CD4-positive, alpha-beta T cell treated with Interferon alpha-2 for 1 hour (primary cell): ENCODE results near the gene EIF3CL.
"Not testable (repeated sequence)": the region's sequence is repeated elsewhere in the genome, so short reads cannot be mapped to it uniquely, and the experiment has no call there.

Experiments
- DNase-seq, 2 donors: peaks; one replicate each; pipeline ENCODE4 v3.0.0-alpha.2; 2020 to 2022

The EIF3CL gene, protein sequence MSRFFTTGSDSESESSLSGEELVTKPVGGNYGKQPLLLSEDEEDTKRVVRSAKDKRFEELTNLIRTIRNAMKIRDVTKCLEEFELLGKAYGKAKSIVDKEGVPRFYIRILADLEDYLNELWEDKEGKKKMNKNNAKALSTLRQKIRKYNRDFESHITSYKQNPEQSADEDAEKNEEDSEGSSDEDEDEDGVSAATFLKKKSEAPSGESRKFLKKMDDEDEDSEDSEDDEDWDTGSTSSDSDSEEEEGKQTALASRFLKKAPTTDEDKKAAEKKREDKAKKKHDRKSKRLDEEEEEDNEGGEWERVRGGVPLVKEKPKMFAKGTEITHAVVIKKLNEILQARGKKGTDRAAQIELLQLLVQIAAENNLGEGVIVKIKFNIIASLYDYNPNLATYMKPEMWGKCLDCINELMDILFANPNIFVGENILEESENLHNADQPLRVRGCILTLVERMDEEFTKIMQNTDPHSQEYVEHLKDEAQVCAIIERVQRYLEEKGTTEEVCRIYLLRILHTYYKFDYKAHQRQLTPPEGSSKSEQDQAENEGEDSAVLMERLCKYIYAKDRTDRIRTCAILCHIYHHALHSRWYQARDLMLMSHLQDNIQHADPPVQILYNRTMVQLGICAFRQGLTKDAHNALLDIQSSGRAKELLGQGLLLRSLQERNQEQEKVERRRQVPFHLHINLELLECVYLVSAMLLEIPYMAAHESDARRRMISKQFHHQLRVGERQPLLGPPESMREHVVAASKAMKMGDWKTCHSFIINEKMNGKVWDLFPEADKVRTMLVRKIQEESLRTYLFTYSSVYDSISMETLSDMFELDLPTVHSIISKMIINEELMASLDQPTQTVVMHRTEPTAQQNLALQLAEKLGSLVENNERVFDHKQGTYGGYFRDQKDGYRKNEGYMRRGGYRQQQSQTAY

DNA sequence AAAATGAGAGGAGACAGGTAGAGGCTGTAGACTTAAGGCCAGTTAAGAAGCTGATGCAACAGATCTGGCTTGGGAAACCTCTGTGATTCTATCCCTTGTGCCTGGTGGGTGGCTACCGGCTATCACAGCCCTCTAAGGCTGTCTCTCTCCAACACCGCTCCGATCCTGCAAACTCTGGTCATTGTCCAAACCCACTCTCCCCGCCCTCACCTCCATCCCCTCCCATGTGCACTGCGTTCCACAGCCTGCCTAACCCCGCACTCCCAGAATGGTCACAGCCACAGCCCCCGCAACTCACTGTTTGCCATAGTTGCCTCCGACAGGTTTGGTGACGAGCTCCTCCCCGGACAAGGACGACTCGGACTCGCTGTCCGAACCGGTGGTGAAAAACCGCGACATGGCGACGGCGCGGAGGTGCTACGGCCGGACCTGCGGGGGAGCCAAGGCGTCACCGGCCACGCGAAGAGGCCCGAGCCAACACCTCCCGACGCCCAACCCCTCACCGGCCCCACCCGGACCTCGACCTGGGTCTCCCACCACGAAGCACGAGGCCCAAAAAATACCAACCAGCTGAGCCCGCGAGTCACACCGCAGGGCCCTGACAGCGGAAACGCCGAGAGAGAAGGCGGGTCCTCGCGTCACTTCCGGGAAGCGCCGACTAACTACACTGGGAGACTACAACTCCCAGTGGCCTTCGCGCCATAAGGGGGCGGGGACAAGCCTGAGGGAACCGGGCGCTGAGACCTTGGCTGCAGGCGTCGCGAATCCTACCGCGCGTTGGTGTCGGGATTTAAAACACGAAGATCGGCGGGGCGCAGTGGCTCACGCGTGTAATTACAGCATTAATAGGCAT, at the start of gene EIF3CL:
Gene EIF3CL (minus strand): TSS at position 622 of the 853 bp plus-strand sequence. CDS start 223 bp downstream, at position 399.
- not testable (repeated sequence) for DNase-seq

DNA sequence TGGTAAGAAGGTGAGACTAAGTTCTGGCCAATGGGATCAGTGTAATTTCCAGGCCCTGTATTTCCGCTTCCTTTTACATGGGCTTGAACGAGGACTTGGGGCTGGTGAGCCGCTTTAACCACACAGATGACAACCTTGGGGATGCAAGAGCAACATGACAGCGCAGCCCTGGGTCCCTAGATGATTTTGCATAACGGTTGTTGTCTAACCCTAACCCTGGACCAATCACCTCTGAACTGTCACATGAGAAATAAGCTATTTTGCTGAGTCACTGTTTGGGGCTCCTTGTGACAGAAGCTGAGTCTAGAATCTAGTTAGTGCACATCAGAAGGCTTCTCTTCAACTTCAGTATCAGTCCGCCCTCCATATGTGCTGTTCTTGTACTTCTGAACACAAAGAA, 43.4 kb upstream of the EIF3CL start:
- not testable (repeated sequence) for DNase-seq

DNA sequence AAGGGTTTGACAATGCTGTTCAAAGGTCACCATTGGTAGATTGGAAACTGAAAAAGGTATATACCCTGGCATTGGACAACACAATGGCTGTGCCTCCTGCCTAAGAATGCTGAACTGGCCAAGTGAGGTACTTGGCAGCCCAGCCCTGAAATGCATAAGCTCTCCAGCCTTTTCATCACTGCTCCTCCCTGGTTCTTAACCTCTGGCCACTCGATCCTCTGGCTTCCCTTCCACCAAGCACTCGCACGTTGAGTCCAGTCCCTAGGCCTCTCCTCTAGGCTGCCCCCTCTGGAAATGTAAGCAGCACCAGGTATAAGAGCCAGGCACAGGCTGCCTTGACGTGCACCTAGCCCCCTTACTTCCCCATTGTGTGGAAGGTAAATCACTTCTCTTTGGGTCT, 42.7 kb upstream of the EIF3CL start:
- not testable (repeated sequence) for DNase-seq

DNA sequence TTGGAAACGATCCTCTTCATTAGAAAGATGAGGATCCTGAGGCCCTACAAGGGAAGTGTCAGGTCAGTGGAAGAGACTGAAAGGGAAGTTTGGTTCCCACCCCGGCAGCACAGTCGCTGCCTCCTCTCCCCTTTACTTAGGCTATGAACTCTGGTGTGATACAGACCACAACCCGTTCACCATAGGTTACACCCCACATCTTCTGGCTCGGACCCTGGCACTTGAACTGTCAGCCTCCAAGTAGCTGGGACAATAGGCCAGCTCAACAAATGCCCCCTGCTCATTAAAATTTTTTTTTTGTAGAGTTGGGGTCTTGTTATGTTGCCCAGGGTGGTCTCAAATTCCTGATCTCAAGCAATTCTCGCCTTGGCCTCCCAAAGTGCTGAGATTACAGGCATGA, 40.3 kb upstream of the EIF3CL start:
- not testable (repeated sequence) for DNase-seq

DNA sequence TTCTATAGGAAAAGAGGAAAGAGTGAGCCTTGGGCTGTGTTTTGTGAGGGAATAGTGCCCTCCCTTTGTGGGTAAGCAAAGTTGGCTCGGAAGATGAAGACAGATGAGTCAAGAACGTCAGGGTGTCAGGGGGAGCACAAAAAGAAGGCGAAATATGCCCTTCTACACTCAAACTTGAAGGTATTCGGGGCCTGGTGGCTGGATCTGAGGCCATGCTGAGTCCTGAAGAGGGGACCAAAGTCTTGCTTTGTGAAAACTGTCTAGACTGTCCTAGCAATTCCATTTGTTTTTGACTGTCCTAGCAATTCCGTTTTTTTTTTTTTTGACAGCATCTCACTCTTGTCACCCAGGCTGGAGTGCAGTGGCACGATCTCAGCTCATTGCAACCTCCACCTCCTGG, 35.3 kb upstream of the EIF3CL start:
- DNase-seq: not testable (repeated sequence)

DNA sequence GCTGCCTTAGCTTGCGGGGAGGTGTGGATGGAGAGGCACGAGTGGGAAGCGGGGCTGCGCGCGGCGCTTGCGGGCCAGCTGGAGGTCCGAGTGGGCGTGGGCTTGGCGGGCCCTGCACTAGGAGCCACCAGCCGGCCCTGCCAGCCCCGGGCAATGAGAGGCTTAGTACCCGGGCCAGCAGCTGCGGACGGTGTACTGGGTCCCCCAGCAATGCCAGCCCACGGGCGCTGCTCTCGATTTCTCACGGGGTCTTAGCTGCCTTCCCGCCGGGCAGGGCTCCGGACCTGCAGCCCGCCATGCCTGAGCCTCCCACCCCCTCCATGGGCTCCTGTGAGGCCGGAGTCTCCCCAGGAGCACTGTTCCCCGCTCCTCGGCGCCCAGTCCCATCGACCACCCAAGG, 31.7 kb upstream of the EIF3CL start:
- not testable (repeated sequence) for DNase-seq

DNA sequence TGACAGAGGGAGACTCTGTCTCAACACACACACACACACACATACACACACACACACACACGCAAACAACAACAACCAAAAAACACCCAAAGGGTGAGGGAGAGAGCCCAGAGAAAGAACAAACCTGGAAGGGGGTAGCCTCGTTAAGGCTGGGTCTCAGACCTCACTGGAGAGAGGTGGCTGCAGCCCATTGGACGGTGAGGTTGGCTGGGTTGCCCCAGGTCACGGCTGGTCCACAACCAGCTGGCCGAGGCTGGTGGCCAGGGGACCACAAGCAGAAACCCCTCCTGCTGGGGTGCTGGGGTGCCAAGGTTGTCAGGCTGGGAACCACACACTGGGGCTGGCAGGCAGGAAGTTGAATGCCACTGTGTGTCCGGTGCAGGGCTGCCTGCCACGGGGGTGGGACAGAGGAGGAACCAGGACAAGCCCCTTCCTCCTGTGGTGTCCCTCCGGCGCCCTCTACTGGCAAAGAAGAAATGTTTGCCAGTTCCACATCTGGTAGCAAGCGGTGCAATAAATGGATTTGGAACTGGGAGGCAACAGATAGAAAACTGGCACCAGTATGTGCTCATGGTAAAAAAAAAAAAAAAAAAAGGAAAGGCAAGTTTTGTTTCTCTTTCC, 22.5 kb upstream of the EIF3CL start:
- not testable (repeated sequence) for DNase-seq

DNA sequence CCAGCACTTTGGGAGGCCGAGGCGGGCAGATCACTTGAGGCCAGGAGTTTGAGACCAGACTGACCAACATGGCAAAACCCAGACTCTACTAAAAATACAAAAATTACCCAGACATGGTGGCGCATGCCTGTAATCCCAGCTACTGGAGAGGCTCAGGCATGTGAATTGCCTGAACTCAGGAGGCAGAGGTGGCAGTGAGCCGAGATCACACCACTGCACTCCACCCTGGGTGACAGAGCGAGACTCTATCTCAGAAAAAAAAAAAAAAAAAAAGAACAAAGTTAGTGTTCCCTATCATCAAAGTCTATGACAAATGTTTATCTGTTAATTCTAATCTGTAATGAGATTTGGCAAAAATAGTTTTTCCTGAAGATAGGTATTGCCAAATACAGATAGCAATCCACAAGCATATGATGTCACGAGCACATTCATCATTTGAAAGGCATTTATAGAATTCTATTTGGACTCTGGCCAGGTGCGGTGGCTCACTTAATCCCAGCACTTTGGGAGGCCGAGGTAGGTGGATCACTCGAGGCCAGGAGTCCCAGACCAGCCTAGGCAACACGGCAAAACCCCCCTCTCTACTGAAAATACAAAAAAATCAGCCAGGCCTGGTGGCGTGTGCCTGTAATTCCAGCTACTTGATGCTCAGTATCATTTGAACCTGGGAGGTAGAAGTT, 17.6 kb upstream of the EIF3CL start:
- DNase-seq: not testable (repeated sequence)

DNA sequence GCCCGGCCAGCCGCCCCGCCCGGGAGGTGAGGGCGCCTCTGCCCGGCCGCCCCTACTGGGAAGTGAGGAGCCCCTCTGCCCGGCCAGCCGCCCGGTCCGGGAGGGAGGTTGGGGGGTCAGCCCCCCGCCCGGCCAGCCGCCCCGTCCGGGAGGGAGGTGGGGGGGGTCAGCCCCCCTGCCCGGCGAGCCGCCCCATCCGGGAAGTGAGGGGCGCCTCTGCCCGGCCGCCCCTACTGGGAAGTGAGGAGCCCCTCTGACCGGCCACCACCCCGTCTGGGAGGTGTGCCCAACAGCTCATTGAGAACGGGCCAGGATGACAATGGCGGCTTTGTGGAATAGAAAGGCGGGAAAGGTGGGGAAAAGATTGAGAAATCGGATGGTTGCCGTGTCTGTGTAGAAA, 13.4 kb upstream of the EIF3CL start:
- DNase-seq: not testable (repeated sequence)

DNA sequence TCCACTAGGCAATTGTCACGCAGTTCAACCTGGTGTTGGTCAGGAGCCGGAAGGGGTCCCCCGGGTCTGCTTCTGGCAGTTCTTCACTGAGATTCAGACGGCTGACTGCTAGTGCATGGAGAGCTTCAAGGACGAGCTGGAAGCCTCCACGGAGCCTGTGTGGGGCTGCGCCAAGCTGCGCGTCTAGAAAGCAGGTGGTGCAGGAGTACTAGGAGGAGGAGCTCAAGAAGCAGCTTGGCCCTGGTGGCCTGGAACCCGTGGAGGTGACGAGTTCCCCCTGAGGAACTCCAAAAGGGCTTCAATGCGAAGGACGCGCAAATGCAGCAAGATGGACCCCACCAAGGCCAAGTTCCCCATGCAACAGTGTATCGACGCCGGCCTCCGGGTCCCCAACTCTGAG, 10.9 kb upstream of the EIF3CL start:
- not testable (repeated sequence) for DNase-seq

DNA sequence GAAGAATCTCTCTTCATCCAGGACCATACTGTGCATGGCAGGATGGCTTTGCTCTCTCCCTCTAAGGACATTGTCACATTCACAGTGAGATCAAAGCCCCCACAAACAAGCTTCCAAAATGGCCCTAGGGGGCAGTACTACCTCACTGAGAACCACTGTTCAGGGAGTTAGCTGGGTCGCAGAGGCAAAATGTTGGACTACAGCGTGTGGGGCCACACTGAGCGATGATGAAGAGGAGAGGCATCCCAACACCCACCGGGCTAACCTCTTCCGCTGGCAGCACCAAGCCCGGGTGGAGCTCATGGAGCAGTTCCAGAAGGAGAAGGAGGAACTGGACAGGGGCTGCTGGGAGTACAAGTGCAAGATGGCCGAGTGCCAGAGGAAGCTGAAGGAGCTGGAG, 9.9 kb upstream of the EIF3CL start:
- not testable (repeated sequence) for DNase-seq

DNA sequence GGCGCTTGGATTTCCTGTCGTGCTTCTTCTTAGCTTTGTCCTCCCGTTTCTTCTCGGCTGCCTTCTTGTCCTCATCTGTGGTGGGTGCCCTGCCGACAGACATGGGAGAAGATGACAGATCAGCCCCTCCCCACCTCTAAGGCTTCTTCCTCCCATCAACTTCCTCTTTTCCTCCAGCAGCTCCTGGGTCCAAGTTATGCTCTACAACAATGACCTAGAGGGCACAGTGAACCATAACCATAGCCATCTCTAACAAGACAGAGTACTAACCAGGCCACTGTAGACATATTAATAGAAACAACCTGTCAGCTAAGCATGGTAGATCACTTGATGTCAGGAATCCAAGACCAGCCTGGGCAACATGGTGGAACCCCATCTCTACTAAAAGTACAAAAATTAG, 11.6 kb downstream of the EIF3CL start:
- not testable (repeated sequence) for DNase-seq

DNA sequence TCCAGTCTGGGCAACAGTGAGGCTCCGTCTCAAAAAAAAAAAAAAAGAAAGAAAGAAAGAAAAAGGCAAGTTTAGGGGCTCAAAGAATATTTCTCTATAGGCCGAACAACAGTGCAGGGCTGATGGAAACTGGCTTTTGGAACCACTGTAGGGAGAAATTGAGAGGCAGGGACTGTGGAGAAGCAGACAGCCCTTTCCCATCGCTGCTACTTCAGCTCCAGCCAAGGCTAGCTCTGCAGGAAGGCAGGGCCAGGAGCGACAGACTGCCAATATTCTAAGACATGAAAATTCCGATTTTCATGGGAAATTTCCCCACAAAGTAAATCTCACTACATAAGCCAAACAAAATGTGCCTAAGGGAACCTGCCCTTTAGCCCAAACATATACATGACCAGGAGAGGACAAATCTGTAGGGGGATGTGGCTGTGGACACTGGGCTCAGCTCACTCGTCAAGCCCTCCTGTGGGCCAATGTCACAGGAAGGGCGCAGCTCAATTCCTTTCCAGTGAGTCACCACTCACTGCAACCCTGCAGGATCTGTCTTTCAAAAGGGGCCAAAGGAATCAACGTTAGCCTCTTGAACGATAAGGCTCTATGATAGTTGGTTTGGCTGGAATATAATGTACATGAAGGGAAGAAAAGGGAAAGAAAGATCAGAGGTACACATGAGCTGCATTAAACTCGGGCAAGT, 21.3 kb downstream of the EIF3CL start:
- DNase-seq: not testable (repeated sequence)

DNA sequence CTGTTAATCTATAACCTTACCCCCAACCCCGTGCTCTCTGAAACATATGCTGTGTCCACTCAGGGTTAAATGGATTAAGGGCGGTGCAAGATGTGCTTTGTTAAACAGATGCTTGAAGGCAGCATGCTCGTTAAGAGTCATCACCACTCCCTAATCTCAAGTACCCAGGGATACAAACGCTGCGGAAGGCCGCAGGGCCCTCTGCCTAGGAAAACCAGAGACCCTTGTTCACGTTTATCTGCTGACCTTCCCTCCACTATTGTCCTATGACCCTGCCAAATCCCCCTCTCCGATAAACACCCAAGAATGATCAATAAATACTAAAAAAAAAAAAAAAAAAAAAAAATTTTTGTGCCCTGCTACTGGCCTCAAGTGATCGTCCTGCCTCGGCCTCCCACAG, 25.8 kb downstream of the EIF3CL start:
- DNase-seq: not testable (repeated sequence)

DNA sequence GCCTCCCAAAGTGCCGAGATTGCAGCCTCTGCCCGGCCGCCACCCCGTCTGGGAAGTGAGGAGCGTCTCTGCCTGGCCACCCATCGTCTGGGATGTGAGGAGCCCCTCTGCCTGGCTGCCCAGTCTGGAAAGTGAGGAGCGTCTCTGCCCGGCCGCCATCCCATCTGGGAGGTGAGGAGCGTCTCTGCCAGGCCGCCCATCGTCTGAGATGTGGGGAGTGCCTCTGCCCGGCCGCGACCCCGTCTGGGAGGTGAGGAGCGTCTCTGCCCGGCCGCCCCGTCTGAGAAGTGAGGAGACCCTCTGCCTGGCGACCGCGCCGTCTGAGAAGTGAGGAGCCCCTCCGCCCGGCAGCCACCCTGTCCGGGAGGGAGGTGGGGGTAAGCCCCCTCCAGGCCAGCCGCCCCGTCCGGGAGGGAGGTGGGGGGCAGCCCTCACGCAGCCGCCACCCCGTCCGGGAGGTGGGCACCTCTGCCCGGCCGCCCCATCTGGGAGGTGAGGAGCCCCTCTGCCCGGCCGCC, 26.5 kb downstream of the EIF3CL start:
- not testable (repeated sequence) for DNase-seq

DNA sequence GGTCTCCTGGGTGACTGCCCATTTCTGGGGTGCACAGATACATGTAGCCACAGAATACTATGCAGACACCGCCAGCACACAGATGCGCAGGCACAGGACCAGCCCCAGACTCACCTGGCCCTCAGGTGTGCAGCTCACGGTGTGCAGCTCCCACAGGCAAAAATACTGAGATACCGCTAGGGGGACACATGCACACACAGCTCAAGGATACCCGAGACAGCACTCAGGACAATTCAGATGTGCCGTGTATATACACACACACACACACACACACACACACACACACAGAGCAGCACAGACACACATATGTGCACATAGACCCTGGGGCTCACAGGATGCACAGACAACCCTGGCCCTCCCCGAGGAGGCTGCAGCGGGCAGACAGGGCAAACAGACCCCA, 28.5 kb downstream of the EIF3CL start:
- peak in 1 of 2 donors; percentile 30 for DNase-seq

DNA sequence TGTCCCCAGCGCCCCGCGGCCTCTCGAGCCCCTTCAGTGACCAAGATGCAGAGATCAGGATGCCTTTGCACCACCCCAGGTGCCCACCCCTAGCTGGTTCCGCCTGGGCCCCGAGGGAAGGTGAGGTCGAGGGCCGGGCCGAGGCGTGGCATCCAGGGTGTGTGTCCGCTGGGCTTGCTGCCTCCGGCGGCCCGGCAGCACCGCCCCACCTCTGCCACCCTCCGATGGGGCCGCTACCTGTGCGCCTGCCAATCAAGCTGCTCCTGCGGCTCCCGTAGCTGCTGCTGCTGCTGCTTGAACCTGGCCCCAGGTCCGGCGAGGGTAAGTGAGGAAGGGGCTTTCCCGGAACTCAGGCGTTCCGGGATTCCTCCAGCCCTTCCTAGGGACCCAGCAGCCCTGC, 29.4 kb downstream of the EIF3CL start:
- DNase-seq: not testable (repeated sequence)

DNA sequence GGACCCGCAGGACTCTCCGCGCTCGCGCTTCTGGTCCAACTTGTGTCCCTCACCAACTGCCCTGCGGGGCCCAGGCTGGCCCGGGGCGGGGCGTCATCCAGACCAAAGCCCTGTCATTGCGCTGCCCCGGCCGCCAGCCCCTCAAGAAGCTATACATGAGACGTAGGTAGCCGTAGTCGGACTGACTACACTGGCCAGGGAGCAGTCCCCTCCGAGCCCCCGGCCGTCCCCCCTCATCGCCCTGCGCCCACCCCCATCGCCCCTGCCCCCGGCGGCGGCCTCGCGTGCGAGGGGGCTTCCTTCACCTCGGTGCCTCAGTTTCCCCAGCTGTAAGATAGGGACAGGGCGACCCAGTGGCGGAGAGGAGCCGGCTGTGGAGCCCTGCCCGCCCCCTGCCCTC, 35.7 kb downstream of the EIF3CL start:
- DNase-seq: not testable (repeated sequence)

DNA sequence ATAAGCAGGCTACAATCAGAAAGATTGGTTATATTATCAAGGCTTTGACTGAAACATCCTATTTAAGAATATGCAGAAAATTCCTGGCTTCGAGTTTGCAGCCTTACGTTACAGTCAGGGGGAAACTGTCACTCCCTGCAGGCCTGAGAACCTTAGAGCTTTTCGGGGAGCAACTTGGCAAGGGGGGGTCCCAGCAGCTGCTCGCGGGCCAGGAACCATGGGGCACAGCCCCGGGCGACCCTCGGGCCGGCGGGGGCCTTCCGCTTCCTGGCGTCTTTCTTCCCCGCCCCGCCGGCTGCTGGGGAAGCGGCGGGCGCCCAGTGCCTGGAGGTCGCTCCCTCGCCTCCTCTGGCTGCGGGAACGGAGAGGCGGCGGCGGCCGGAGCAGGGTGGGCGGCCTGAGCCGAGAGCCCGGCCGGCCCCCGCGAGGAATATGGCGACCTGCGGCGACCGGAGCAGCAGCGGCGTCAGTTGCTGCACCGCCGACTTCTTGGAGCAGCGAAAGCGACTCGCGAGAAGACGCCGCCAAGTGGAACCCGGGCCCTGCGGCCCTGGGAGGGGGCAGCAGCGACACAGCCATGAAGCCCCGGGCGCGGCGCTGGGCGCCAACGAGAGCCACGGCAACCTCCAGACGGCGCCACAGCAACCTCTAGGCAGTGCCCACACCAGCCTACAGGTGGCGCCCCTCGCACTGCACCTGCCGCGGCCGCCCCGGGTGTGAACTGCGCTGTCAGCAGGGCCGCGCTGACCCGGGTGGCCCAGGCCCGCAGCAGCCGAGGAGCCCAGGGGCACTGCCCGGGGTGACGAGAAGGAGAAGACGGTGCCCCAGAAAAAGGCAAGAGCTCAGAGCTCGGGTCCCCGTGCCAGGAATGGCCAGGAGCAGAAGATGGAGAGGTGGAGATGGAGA, 39.1 kb downstream of the EIF3CL start:
- DNase-seq: peak; percentile 2 to 27

DNA sequence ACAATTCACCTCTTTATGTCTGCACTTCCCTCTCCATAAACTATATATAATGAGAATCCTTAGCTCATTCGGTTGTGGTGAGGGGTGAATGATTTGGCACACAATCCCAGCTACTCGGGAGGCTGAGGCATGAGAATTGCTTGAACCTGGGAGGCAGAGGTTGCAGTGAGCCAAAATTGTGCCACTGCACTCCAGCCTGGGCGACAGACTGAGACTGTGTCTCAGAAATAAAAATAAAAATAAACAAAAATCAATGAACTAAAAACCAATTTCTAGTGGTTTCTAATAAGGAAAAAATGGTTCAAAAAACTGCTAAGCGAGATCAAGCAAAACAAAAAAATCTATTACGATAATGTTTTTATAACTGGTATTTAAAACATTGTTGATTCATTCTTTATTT, 40.2 kb downstream of the EIF3CL start, which contains the start of gene NPIPB6:
Gene NPIPB6 (minus strand): TSS at position 101 of the 400 bp plus-strand sequence. CDS start 686 bp downstream, outside the sequence.
- DNase-seq: not testable (repeated sequence)
